ENCODE measurements around the gene PITPNM3.

PITPNM3 gene

DNA sequence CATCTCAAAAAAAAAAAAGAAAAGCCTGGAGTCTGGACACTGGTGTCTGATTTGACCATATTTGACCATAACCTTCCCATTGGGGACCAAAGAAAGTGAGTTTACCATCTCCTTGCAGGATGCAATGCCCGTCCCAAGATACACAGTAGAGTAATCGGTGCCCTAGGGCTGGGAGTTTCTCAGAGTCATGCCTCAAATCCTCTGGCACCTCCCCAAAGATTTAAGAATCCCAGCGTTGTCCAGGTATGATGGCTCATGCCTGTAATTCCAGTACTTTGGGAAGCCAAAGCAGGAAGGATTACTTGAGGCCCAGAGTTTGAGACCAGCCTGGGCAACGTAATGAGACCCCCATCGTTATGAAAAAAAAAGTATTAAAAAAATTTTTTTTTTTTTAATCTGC lies 5.0 kb downstream of the PITPNM3 start:
- DNase-seq, result no peak

DNA sequence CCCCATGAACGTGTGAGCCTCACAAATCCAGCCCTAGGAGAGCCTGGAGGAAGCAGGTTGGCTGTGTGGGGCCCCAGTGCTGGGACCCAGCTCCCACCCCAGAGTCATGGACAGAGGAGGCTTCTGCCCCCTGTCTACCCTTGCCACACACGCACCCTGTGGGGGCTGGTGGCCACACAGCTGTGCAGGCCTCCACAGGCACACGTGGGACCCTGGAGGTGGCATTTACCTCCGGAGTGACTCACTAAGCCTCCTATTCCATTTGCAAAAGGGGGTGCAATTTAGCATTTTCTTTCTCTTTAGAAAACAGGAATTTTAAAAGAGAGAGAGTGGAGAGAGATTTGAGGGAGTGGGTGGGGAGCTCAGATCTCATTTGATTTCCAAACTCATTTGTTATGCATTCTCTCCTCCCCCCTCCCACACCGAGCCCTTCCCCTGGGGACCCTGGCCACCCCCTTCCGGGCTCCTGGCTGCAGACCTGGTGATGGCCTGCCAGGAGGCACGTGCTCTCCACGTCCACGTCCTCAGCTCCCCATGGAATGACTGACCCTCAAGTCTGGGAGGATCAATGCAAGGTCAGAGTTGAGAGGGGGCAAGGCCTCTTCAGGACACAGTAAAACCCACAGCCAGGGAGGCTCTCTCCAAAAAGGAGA lies 6.8 kb downstream of the PITPNM3 start:
- no peak for DNase-seq

GRCh38 chr17:6548578-6549330 lies 7.6 kb downstream of the PITPNM3 start:
- no peak for DNase-seq

DNA sequence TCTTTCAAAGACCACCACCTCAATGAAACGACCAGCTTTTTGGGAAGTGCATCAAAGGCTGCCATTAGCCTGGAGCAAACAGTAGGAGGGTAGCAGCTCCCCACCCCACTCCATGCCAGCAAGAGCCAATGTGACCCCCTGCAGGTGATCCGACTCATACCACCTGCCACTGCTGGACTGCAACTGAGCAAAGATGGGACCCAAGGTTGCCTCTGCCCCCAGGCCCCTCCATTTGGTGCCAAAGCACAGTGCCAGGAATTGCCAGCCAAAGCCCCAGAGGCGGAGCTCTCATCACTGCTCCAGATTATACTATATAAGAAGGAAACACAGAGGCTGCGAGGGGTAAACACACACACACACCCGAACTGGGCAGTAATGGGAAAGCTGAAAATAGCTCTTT lies 8.3 kb downstream of the PITPNM3 start:
- DNase-seq, result no peak

DNA sequence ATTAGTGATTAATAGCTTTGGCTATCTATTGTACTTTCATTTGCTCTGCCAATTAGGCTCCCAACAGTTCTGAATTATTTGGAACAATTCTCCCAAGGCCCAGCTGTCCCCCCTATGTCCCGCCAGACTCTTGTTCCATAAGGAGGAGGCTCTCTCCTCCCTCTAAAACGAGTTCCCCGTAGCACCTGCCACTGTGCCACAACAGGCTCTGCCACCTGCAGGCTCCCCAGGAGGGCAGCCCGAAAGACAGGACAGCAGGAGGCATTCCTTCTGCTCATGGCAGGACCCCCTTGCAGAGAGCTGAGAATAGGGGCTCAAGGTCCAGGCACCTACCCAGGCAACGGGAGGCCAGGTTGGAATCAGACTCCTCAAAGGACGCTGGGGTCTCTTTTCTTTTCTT lies 9.0 kb downstream of the PITPNM3 start:
- no peak for DNase-seq

- DNase-seq, result no peak
Observed at GRCh38 chr17:6546069-6546718, 10.2 kb downstream of the PITPNM3 start.

- no peak for DNase-seq
Observed at GRCh38 chr17:6545291-6545690, 11.1 kb downstream of the PITPNM3 start.

DNA sequence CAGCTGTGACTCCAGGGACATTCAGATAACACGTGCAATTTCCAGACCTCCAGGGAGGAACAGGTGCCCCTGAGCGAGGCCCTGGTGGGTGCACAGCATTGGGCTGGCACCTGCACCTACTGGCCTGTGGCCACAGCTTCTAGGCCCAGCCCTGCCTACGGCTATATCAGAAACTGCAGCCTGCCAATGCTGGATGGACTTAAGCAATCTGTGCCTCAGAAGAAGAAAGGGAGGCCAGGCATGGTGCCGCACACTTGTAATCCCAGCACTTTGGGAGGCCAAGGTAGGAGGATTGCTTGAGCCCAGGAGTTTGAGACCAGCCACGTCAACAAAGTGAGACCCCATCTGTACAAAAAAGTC lies 12.4 kb downstream of the PITPNM3 start:
- no peak for DNase-seq

DNA sequence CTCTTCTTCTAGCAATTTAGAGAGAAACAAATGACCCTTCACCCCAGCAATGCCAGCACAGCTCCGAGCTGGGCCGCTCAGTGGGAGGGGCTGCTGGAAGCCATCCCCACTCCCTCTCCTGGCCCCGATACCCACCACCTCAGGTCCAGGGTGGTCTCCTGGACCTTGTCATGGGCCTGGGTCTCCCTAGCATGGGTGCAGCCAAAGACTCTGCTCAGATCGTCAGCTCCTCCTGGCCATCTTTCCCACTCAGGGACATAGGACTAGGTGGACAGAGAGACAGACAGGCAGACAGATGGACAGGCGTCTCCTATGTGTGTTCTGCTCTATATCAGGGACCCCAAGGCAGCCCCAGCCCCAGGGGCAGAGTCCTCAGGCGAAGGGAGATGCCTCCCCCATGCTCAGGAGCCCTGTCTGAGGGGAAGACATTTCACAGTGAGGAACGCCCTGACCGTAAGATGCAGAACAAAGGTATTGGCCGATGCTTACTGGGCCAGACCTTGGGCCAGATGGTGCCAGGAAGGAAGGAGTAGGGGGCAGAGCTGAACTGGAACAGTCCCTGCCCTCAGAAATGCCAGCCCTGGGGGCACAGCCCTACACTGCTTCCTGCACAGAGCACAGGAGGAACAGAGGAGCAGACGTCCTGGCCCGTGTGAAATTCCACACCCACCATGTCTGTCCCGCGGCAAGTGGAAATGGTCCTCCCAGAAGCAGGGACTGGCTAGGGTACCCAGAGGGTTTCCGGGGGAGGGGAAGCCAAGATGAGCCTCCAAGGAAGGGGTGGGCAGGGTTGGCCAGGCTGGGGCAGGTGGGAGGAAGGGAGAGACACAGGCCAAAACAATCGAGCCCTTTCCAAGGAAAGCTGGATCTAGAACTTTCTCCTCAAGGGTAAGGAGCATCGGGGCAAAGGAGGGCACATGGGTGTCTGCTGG lies 13.0 kb downstream of the PITPNM3 start:
- DNase-seq, result no peak

- no peak for DNase-seq
Observed at GRCh38 chr17:6542577-6542976, 13.8 kb downstream of the PITPNM3 start.

GRCh38 chr17:6541886-6542285 lies 14.5 kb downstream of the PITPNM3 start:
- DNase-seq, result no peak

DNA sequence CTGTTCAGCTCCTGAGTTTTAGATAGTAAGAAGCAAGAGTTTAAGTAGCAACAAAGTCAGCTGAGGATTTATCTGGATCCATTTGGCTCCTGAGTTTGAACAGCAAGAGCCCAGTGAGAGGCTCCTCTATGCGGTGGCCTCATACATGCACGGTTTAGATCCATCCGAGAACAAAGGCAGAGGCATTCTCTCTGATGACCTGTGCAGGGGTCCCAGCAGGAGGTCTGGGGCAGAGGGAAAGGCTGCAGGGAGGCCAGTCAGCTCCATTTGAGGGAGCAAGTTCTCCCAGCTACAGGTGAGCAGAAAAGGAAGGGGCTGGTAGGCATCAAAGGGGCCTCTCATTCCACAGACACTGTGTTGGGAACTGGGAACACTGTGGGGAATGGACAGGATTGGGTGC lies 16.5 kb downstream of the PITPNM3 start:
- no peak for DNase-seq

DNA sequence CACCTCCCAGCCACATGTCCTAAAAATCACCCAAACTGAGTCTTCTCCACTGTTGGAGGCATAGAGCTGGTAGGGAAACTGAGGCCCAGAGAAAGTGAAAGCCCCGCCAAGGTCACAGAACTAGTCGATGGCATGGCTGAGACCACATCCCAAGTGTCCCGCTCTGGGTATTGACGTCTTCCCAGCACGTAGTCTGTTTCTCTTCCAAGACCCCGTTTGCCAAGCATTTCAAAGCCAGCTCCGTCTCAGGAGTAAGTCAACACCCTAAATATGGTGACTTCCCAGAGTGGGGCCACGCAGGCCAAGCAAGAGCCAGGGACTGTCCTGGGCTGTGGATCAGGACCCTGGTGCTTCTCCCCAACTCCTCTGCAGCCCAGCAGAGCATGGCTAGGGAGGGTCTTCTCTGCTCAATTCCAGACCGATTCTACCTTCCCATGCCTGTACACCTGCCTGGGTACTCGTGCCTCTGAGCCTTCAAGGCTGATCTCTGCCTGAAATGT lies 19.7 kb downstream of the PITPNM3 start:
- no peak for DNase-seq

DNA sequence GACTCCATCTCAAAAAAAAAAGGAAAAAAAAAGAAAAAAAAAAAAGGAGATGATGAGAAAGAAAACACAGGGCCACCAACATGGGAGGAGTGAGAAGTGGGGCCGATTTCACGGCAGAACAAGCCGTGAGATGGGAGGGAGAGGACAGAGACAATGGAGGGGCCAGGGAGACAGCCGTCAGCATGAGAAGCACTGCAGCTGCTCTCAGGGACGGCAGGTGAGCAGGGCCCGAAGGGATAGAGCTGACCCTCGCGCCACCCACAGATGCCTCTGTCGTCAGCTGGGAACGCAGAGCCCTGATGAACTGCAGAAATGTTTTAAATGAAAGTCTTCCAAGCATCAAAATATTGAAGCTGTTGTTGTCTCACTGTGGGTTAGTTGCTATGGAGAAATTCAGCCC lies 20.3 kb downstream of the PITPNM3 start:
- no peak for DNase-seq

- no peak for DNase-seq
Observed at GRCh38 chr17:6534846-6535514, 21.4 kb downstream of the PITPNM3 start.

- DNase-seq, result no peak
Observed at GRCh38 chr17:6532441-6532885, 23.9 kb downstream of the PITPNM3 start.

- DNase-seq, result no peak
Observed at GRCh38 chr17:6531575-6531974, 24.8 kb downstream of the PITPNM3 start.

DNA sequence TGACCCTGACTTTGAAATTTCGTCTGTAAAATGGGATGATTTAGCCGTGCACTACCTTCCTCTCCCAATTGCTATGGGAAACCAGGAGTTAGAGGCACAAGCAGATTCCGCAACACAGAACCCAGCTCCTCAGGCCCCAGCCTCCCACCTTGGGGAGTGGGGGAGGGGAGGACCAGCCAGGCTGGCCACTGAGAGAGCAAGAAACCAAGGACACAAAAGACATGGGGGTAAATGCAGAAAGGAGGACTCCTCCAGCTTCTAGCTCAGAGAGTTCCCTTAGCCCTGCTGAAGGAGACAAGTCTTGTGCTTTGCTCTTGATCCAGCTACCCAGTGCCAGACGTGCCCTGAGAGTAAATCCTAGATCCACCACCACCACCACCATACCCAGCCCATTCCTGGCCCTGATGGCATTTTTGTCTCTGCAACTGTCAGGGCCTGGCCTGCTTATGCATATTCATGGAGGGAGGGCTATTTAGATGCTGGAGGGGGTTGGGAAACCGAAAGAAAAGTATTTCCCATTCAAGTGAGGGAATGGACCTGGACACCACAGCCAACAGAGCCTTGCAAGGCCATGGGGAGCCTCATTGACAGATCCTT lies 25.9 kb downstream of the PITPNM3 start:
- no peak for DNase-seq

DNA sequence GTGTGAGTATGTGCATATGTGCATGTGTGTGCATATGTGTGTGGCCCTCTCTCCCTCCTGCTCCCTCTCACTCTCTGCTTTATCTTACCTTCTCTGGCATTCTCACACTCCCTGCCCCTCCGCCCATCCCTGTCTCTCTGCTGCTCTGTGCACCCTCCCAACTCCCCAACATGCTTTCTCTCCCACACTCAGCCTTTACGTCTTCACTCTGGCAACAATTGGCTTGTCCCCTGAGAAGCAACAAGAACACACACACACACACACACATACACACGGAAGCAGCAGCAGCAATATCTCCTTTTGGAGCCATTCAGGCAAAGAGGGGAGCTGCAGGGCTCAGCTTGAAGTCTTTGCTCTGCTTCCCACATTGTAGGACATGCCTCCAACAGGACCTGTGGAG lies 27.8 kb downstream of the PITPNM3 start:
- no peak for DNase-seq

DNA sequence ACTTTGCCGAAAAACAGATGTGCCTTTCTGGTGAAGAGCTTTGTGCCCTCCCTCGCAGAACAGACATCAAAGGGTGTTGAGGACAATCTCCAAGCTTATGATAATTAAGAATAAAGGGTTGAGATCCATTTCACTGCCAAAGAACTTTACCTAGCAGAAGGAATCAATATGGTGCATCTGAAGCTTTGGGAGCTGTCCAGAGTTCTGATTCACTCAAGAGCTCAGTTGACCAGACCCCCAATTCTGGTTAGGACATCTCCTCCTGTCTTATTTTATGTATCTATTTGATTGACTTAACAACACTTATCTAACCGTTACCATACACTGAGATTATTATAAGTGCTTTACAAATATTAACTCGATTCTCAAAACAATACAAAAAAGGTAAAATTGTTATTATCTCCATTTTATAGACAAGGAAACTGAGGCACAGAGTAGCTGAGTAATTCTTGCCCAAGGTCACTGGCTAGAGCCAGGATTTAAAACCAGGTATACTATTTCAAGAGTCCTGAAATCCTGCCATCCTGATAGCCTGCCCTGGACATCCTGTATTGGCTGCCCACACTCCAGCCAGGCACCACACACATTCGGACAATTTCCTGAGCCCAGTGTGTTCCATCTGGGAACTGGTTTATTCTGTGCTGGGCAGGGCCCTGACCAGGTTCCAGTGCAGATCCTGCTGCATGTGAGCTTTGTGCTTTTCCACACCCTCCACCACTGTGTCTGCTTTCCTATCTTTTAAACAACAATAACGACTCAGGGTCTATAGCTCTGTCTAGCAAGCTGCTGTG lies 29.8 kb downstream of the PITPNM3 start:
- no peak for DNase-seq

- DNase-seq, result no peak
Observed at GRCh38 chr17:6525731-6526130, 30.6 kb downstream of the PITPNM3 start.
